ENCODE measurements around the gene PCNT. TPM values are rescaled to one million over a fixed set of nuclear protein-coding genes. Genes with fewer than 3 reads are reported as not detected.
"Not testable (repeated sequence)": the region's sequence is repeated elsewhere in the genome, so short reads cannot be mapped to it uniquely, and the experiment has no call there.

Gene PCNT
- total RNA-seq, 2 experiments from 2014 or later, result 46.2 to 46.6 TPM

GRCh38 chr21:46429754-46430681, 106.1 kb downstream of the PCNT start:
- ChIA-PET CTCF (no interaction called here), POLR2A (interaction anchor here (0.8 kb wide), 1 partner anchor 280 kb away, joined by 3 read pairs; no protein-coding TSS in a partner anchor)
- H3K4me1 Mint-ChIP-seq (ENCODE audit: low read depth), result peaks cover 9% of the 10 kb centered on the region
- intact Hi-C loops (cut with micrococcal nuclease), result no loop called here
- ATAC-seq (no peak), DNase-seq (no peak)
- H3K9me3 Mint-ChIP-seq, result no peaks in the 10 kb centered on the region
- no peak overlapping the region for H3K27ac Mint-ChIP-seq
- H3K36me3 Mint-ChIP-seq (ENCODE audit: low read depth), result peaks cover 19% of the 10 kb centered on the region
- no peak overlapping the region for H3K4me3 Mint-ChIP-seq
- TF ChIP-seq CTCF (IDR thresholded peaks at IDR 0.05), result no peak
- H3K27me3 Mint-ChIP-seq, result no peaks in the 10 kb centered on the region

- ChIA-PET POLR2A (interaction anchor here (1.1 kb wide), 1 partner anchor 40 kb away, joined by 3 read pairs; no protein-coding TSS in a partner anchor), CTCF (interaction anchor here (0.8 kb wide), 1 partner anchor 51 kb away, joined by 3 read pairs; no protein-coding TSS in a partner anchor)
- no peaks in the 10 kb centered on the region for H3K9me3 Mint-ChIP-seq
- TF ChIP-seq CTCF (IDR thresholded peaks at IDR 0.05), result no peak
- ATAC-seq (no peak), DNase-seq (no peak)
- peaks cover 21% of the 10 kb centered on the region for H3K36me3 Mint-ChIP-seq (ENCODE audit: low read depth)
- H3K27ac Mint-ChIP-seq, result no peak overlapping the region
- H3K27me3 Mint-ChIP-seq, result no peaks in the 10 kb centered on the region
- H3K4me3 Mint-ChIP-seq, result no peak overlapping the region
- intact Hi-C loops (cut with micrococcal nuclease), result no loop called here
- peaks cover 4% of the 10 kb centered on the region for H3K4me1 Mint-ChIP-seq (ENCODE audit: low read depth)
Observed at GRCh38 chr21:46431448-46431847, 107.5 kb downstream of the PCNT start.

GRCh38 chr21:46431884-46432488, 108.0 kb downstream of the PCNT start:
- CTCF ChIA-PET, result interaction anchor here (0.8 kb wide), 1 partner anchor 51 kb away, joined by 3 read pairs; no protein-coding TSS in a partner anchor

GRCh38 chr21:46433116-46433515, 109.2 kb downstream of the PCNT start:
- H3K36me3 Mint-ChIP-seq (ENCODE audit: low read depth), result peaks cover 30% of the 10 kb centered on the region
- intact Hi-C loops (cut with micrococcal nuclease); POLR2A ChIA-PET: not testable (repeated sequence)

More at GRCh38 chr21:46431884-46432488, 108.0 kb downstream of the PCNT start:
- TF ChIP-seq CTCF (IDR thresholded peaks at IDR 0.05), result no peak
- Mint-ChIP-seq H3K4me3 (peak overlapping the region; percentile 19), H3K4me1 (ENCODE audit: low read depth) (peaks cover 7% of the 10 kb centered on the region), H3K9me3 (no peaks in the 10 kb centered on the region), H3K27ac (peak overlapping the region; percentile 38), H3K27me3 (no peaks in the 10 kb centered on the region), H3K36me3 (ENCODE audit: low read depth) (peaks cover 23% of the 10 kb centered on the region)
- ATAC-seq (peak; percentile 34), DNase-seq (peak; percentile 22)
- intact Hi-C loops (cut with micrococcal nuclease), result no loop called here
- POLR2A ChIA-PET, result interaction anchor here (0.8 to 1.1 kb wide), 2 partner anchors 26 to 40 kb away, joined by 3 read pairs; no protein-coding TSS in a partner anchor

GRCh38 chr21:46434322-46434958, 110.5 kb downstream of the PCNT start:
- ATAC-seq, result no peak
- peaks cover 35% of the 10 kb centered on the region for H3K36me3 Mint-ChIP-seq (ENCODE audit: low read depth)

More at GRCh38 chr21:46433116-46433515, 109.2 kb downstream of the PCNT start:
- peaks cover 19% of the 10 kb centered on the region for H3K4me1 Mint-ChIP-seq (ENCODE audit: low read depth)
- ATAC-seq, CTCF ChIA-PET, H3K27ac Mint-ChIP-seq, H3K4me3 Mint-ChIP-seq, DNase-seq, H3K9me3 Mint-ChIP-seq, H3K27me3 Mint-ChIP-seq: not testable (repeated sequence)

More at GRCh38 chr21:46434322-46434958, 110.5 kb downstream of the PCNT start:
- DNase-seq, result no peak
- no peaks in the 10 kb centered on the region for H3K9me3 Mint-ChIP-seq
- peak overlapping the region; percentile 36 for H3K27ac Mint-ChIP-seq
- intact Hi-C loops (cut with micrococcal nuclease), result no loop called here
- POLR2A ChIA-PET, result no interaction called here
- no peaks in the 10 kb centered on the region for H3K27me3 Mint-ChIP-seq
- no peak overlapping the region for H3K4me3 Mint-ChIP-seq
- no peak for TF ChIP-seq CTCF (IDR thresholded peaks at IDR 0.05)
- peaks cover 21% of the 10 kb centered on the region for H3K4me1 Mint-ChIP-seq (ENCODE audit: low read depth)
- CTCF ChIA-PET, result no interaction called here
